Measurements from ENCODE around the gene DNAAF1.

The DNAAF1 gene

GRCh38 chr16:84169765-84170310 is 24.7 kb downstream of the DNAAF1 start:
- Histone ChIP-seq H3K4me1 (ENCODE audit: insufficient read depth, low read length, poor library complexity, severe bottlenecking) (no peaks in the 10 kb centered on the region), H3K27me3 (ENCODE audit: insufficient read depth, low read length, poor library complexity, severe bottlenecking) (no peaks in the 10 kb centered on the region), H3K9ac (ENCODE audit: low read depth, low read length, poor library complexity, severe bottlenecking) (no peak overlapping the region), H2AFZ (ENCODE audit: low read length) (no peak overlapping the region), H3F3A (ENCODE audit: low read depth) (no peaks in the 10 kb centered on the region), H3K9me2 (replicated peaks; ENCODE audit: low read depth, low read length) (no peaks in the 10 kb centered on the region), H3K4me2 (ENCODE audit: low read depth, low read length, poor library complexity, severe bottlenecking) (no peak overlapping the region), H4K20me1 (ENCODE audit: insufficient read depth, low read length, poor library complexity, severe bottlenecking) (no peaks in the 10 kb centered on the region), H3K9me3 (ENCODE audit: insufficient read depth, low read depth, low read length) (no peaks in the 10 kb centered on the region), H3K79me2 (ENCODE audit: insufficient read depth, low read length) (no peaks in the 10 kb centered on the region), H3K36me3 (ENCODE audit: insufficient read depth, low read length) (no peaks in the 10 kb centered on the region), H3K4me3 (ENCODE audit: low read length, poor library complexity, severe bottlenecking) (no peak overlapping the region)
- TF ChIP-seq EZH2phosphoT487 (IDR thresholded peaks at IDR 0.05; ENCODE audit: borderline replicate concordance) (no peak), CTCF (conservative IDR thresholded peaks at IDR 0.05; ENCODE audit: low read length) (no peak)

- no peak overlapping the region for H2AFZ ChIP-seq (ENCODE audit: low read length)
- H3K9me2 ChIP-seq (replicated peaks; ENCODE audit: low read depth, low read length) = no peaks in the 10 kb centered on the region
- no peaks in the 10 kb centered on the region for H3K27me3 ChIP-seq (ENCODE audit: insufficient read depth, low read length, poor library complexity, severe bottlenecking)
- no peak overlapping the region for H3K9ac ChIP-seq (ENCODE audit: low read depth, low read length, poor library complexity, severe bottlenecking)
- H3K4me2 ChIP-seq (ENCODE audit: low read depth, low read length, poor library complexity, severe bottlenecking) = no peak overlapping the region
- no peak for TF ChIP-seq EZH2phosphoT487 (IDR thresholded peaks at IDR 0.05; ENCODE audit: borderline replicate concordance)
- TF ChIP-seq CTCF (conservative IDR thresholded peaks at IDR 0.05; ENCODE audit: low read length) = no peak
- H4K20me1 ChIP-seq (ENCODE audit: insufficient read depth, low read length, poor library complexity, severe bottlenecking) = no peaks in the 10 kb centered on the region
- H3K9me3 ChIP-seq (ENCODE audit: insufficient read depth, low read depth, low read length) = no peaks in the 10 kb centered on the region
- H3K4me1 ChIP-seq (ENCODE audit: insufficient read depth, low read length, poor library complexity, severe bottlenecking) = no peaks in the 10 kb centered on the region
- H3K36me3 ChIP-seq (ENCODE audit: insufficient read depth, low read length) = peaks cover 9% of the 10 kb centered on the region; the same call in 1 of the 2 replicates
- H3F3A ChIP-seq (ENCODE audit: low read depth) = no peaks in the 10 kb centered on the region
- H3K79me2 ChIP-seq (ENCODE audit: insufficient read depth, low read length) = no peaks in the 10 kb centered on the region
- no peak overlapping the region for H3K4me3 ChIP-seq (ENCODE audit: low read length, poor library complexity, severe bottlenecking)
Measured at GRCh38 chr16:84174396-84174795, 29.3 kb downstream of the DNAAF1 start.

GRCh38 chr16:84175350-84176081 is 30.4 kb downstream of the DNAAF1 start:
- no peaks in the 10 kb centered on the region for H3K9me3 ChIP-seq (ENCODE audit: insufficient read depth, low read depth, low read length)
- TF ChIP-seq EZH2phosphoT487 (IDR thresholded peaks at IDR 0.05; ENCODE audit: borderline replicate concordance) (no peak), CTCF (conservative IDR thresholded peaks at IDR 0.05; ENCODE audit: low read length) (no peak)
- no peak overlapping the region for H3K4me3 ChIP-seq (ENCODE audit: low read length, poor library complexity, severe bottlenecking)
- no peaks in the 10 kb centered on the region for H3F3A ChIP-seq (ENCODE audit: low read depth)
- no peaks in the 10 kb centered on the region for H3K4me1 ChIP-seq (ENCODE audit: insufficient read depth, low read length, poor library complexity, severe bottlenecking)
- no peaks in the 10 kb centered on the region for H4K20me1 ChIP-seq (ENCODE audit: insufficient read depth, low read length, poor library complexity, severe bottlenecking)
- H3K9me2 ChIP-seq (replicated peaks; ENCODE audit: low read depth, low read length) = no peaks in the 10 kb centered on the region
- H3K9ac ChIP-seq (ENCODE audit: low read depth, low read length, poor library complexity, severe bottlenecking) = no peak overlapping the region
- H2AFZ ChIP-seq (ENCODE audit: low read length) = no peak overlapping the region
- no peaks in the 10 kb centered on the region for H3K27me3 ChIP-seq (ENCODE audit: insufficient read depth, low read length, poor library complexity, severe bottlenecking)
- no peak overlapping the region for H3K4me2 ChIP-seq (ENCODE audit: low read depth, low read length, poor library complexity, severe bottlenecking)
- H3K36me3 ChIP-seq (ENCODE audit: insufficient read depth, low read length) = peaks cover 12% of the 10 kb centered on the region; the same call in 1 of the 2 replicates
- H3K79me2 ChIP-seq (ENCODE audit: insufficient read depth, low read length) = no peaks in the 10 kb centered on the region

All from Loucy (cell line).